ENCODE data around the gene LYRM9. TPM values are rescaled to one million over a fixed set of nuclear protein-coding genes. Genes with fewer than 3 reads are reported as not detected.

The LYRM9 gene
- total RNA-seq, 1 donor from 2014 or later: 5.2 TPM

GRCh38 chr17:27856676-27857432 lies 36.3 kb downstream of the LYRM9 start:
- peaks cover 29% of the 10 kb centered on the region for H3K27me3 Mint-ChIP-seq (ENCODE audit: low read depth)
- no peak for DNase-seq (ENCODE audit: low spot score)
- H3K36me3 Mint-ChIP-seq (ENCODE audit: low read depth): no peaks in the 10 kb centered on the region
- H3K4me3 Mint-ChIP-seq (ENCODE audit: unreplicated experiment): no peak overlapping the region
- H3K27ac Mint-ChIP-seq (ENCODE audit: unreplicated experiment): no peak overlapping the region
- H3K9me3 Mint-ChIP-seq (ENCODE audit: low read depth): no peaks in the 10 kb centered on the region
- no peaks in the 10 kb centered on the region for H3K4me1 Mint-ChIP-seq (ENCODE audit: low read depth)
- no peak for TF ChIP-seq CTCF (IDR thresholded peaks at IDR 0.05)

GRCh38 chr17:27855454-27855853 lies 37.7 kb downstream of the LYRM9 start:
- no peaks in the 10 kb centered on the region for H3K36me3 Mint-ChIP-seq (ENCODE audit: low read depth)
- H3K27ac Mint-ChIP-seq (ENCODE audit: unreplicated experiment): no peak overlapping the region
- peaks cover 24% of the 10 kb centered on the region for H3K27me3 Mint-ChIP-seq (ENCODE audit: low read depth)
- no peaks in the 10 kb centered on the region for H3K4me1 Mint-ChIP-seq (ENCODE audit: low read depth)
- H3K4me3 Mint-ChIP-seq (ENCODE audit: unreplicated experiment): no peak overlapping the region
- no peaks in the 10 kb centered on the region for H3K9me3 Mint-ChIP-seq (ENCODE audit: low read depth)
- no peak for DNase-seq (ENCODE audit: low spot score)
- TF ChIP-seq CTCF (IDR thresholded peaks at IDR 0.05): no peak

- no peak for TF ChIP-seq CTCF (IDR thresholded peaks at IDR 0.05)
Measured at GRCh38 chr17:27854163-27854562, 39.0 kb downstream of the LYRM9 start.

GRCh38 chr17:27853091-27853490 lies 40.1 kb downstream of the LYRM9 start:
- Mint-ChIP-seq H3K27ac (ENCODE audit: unreplicated experiment) (no peak overlapping the region), H3K27me3 (ENCODE audit: low read depth) (peaks cover 29% of the 10 kb centered on the region), H3K36me3 (ENCODE audit: low read depth) (no peaks in the 10 kb centered on the region), H3K9me3 (ENCODE audit: low read depth) (no peaks in the 10 kb centered on the region), H3K4me3 (ENCODE audit: unreplicated experiment) (no peak overlapping the region), H3K4me1 (ENCODE audit: low read depth) (no peaks in the 10 kb centered on the region)
- no peak for DNase-seq (ENCODE audit: low spot score)
- no peak for TF ChIP-seq CTCF (IDR thresholded peaks at IDR 0.05)

More at GRCh38 chr17:27854163-27854562, 39.0 kb downstream of the LYRM9 start:
- H3K27me3 Mint-ChIP-seq (ENCODE audit: low read depth): peaks cover 21% of the 10 kb centered on the region
- H3K4me1 Mint-ChIP-seq (ENCODE audit: low read depth): no peaks in the 10 kb centered on the region
- DNase-seq (ENCODE audit: low spot score): no peak
- H3K4me3 Mint-ChIP-seq (ENCODE audit: unreplicated experiment): no peak overlapping the region
- H3K36me3 Mint-ChIP-seq (ENCODE audit: low read depth): no peaks in the 10 kb centered on the region
- H3K9me3 Mint-ChIP-seq (ENCODE audit: low read depth): no peaks in the 10 kb centered on the region
- H3K27ac Mint-ChIP-seq (ENCODE audit: unreplicated experiment): no peak overlapping the region

- Mint-ChIP-seq H3K36me3 (ENCODE audit: low read depth) (no peaks in the 10 kb centered on the region), H3K27ac (ENCODE audit: unreplicated experiment) (no peak overlapping the region)
Measured at GRCh38 chr17:27849474-27850185, 43.5 kb downstream of the LYRM9 start.

More at GRCh38 chr17:27849474-27850185, 43.5 kb downstream of the LYRM9 start:
- Mint-ChIP-seq H3K9me3 (ENCODE audit: low read depth) (no peaks in the 10 kb centered on the region), H3K4me1 (ENCODE audit: low read depth) (no peaks in the 10 kb centered on the region), H3K4me3 (ENCODE audit: unreplicated experiment) (no peak overlapping the region), H3K27me3 (ENCODE audit: low read depth) (peaks cover 29% of the 10 kb centered on the region)
- TF ChIP-seq CTCF (IDR thresholded peaks at IDR 0.05): no peak
- no peak for DNase-seq (ENCODE audit: low spot score)

Data from chondrocyte (in vitro differentiated cells).